ENCODE measurements around the gene OR10A3. TPM values are rescaled to one million over a fixed set of nuclear protein-coding genes. Genes with fewer than 3 reads are reported as not detected.
A peak's percentile ranks its signal among the peaks of the same experiment; 100 is the strongest.

Gene OR10A3
- total RNA-seq, 2 donors from 2014 or later = not detected

GRCh38 chr11:7909585-7910285, 31.8 kb downstream of the OR10A3 start:
- no peak for DNase-seq (ENCODE audit: low spot score)
- H3K27me3 ChIP-seq (replicated peaks; ENCODE audit: insufficient read depth) = no peaks in the 10 kb centered on the region
- H3K27ac ChIP-seq = no peak overlapping the region
- no peak for TF ChIP-seq CTCF (IDR thresholded peaks at IDR 0.05)
- TF ChIP-seq POLR2AphosphoS5 (IDR thresholded peaks at IDR 0.05) = no peak
- TF ChIP-seq POLR2A (IDR thresholded peaks at IDR 0.05) = no peak
- WGBS = 41% methylated on average over 2 of the region's 2 CpGs
- H3K36me3 ChIP-seq = no peaks in the 10 kb centered on the region
- intact Hi-C loops (cut with DNase I) = no loop called here
- H3K9me3 ChIP-seq = no peaks in the 10 kb centered on the region
- no peaks in the 10 kb centered on the region for H3K4me1 ChIP-seq (replicated peaks)
- H3K4me3 ChIP-seq = no peak overlapping the region

- WGBS = 32% methylated on average over 3 of the region's 3 CpGs
- TF ChIP-seq POLR2AphosphoS5 (IDR thresholded peaks at IDR 0.05) (no peak), POLR2A (IDR thresholded peaks at IDR 0.05) (no peak), CTCF (IDR thresholded peaks at IDR 0.05) (no peak)
- Histone ChIP-seq H3K27ac (peak overlapping the region in 1 of 2 donors; percentile 26), H3K4me1 (replicated peaks) (no peaks in the 10 kb centered on the region), H3K9me3 (no peaks in the 10 kb centered on the region), H3K36me3 (no peaks in the 10 kb centered on the region), H3K4me3 (no peak overlapping the region), H3K27me3 (replicated peaks; ENCODE audit: insufficient read depth) (no peaks in the 10 kb centered on the region)
- intact Hi-C loops (cut with DNase I) = no loop called here
- no peak for DNase-seq (ENCODE audit: low spot score)
These were observed 34.4 kb downstream of the OR10A3 start for GRCh38 chr11:7907121-7907520.

- DNase-seq (ENCODE audit: low spot score) = no peak
- intact Hi-C loops (cut with DNase I) = no loop called here
- Histone ChIP-seq H3K27me3 (replicated peaks; ENCODE audit: insufficient read depth) (no peaks in the 10 kb centered on the region), H3K4me1 (replicated peaks) (no peaks in the 10 kb centered on the region), H3K4me3 (no peak overlapping the region), H3K27ac (peak overlapping the region in 1 of 2 donors; percentile 26), H3K9me3 (no peaks in the 10 kb centered on the region), H3K36me3 (no peaks in the 10 kb centered on the region)
- WGBS = 12% methylated on average over 4 of the region's 4 CpGs
- no peak for TF ChIP-seq CTCF (IDR thresholded peaks at IDR 0.05)
- no peak for TF ChIP-seq POLR2A (IDR thresholded peaks at IDR 0.05)
- TF ChIP-seq POLR2AphosphoS5 (IDR thresholded peaks at IDR 0.05) = no peak
These were observed 35.0 kb downstream of the OR10A3 start for GRCh38 chr11:7906481-7906880.

GRCh38 chr11:7905961-7906429, 35.5 kb downstream of the OR10A3 start:
- no peaks in the 10 kb centered on the region for H3K36me3 ChIP-seq
- H3K4me3 ChIP-seq = no peak overlapping the region
- 33% methylated on average over 3 of the region's 3 CpGs for WGBS
- H3K9me3 ChIP-seq = no peaks in the 10 kb centered on the region
- TF ChIP-seq POLR2AphosphoS5 (IDR thresholded peaks at IDR 0.05) (no peak), CTCF (IDR thresholded peaks at IDR 0.05) (no peak), POLR2A (IDR thresholded peaks at IDR 0.05) (no peak)
- peak overlapping the region; percentile 11 to 31 for H3K27ac ChIP-seq
- intact Hi-C loops (cut with DNase I) = no loop called here
- H3K4me1 ChIP-seq (replicated peaks) = no peaks in the 10 kb centered on the region
- peak; percentile 10 for DNase-seq (ENCODE audit: low spot score)
- no peaks in the 10 kb centered on the region for H3K27me3 ChIP-seq (replicated peaks; ENCODE audit: insufficient read depth)

- Histone ChIP-seq H3K27ac (peak overlapping the region; percentile 13 to 31), H3K4me3 (no peak overlapping the region), H3K27me3 (replicated peaks; ENCODE audit: insufficient read depth) (no peaks in the 10 kb centered on the region), H3K9me3 (no peaks in the 10 kb centered on the region), H3K36me3 (no peaks in the 10 kb centered on the region), H3K4me1 (replicated peaks) (no peaks in the 10 kb centered on the region)
- WGBS = 61% methylated on average over 9 of the region's 9 CpGs
- no peak for TF ChIP-seq POLR2A (IDR thresholded peaks at IDR 0.05)
- intact Hi-C loops (cut with DNase I) = no loop called here
- no peak for DNase-seq (ENCODE audit: low spot score)
These were observed 36.0 kb downstream of the OR10A3 start for GRCh38 chr11:7905549-7905948.

Data from prostate gland (tissue), 2 donors.